Midbrain (tissue), 1 donor: ENCODE data around the gene KMT2E.
"Not testable (repeated sequence)": the region's sequence is repeated elsewhere in the genome, so short reads cannot be mapped to it uniquely, and the experiment has no call there.

Experiments used
- DNase-seq: peaks from one replicate; lab custom pipeline; 2025; lab: John Stamatoyannopoulos, UW

The KMT2E gene

DNA sequence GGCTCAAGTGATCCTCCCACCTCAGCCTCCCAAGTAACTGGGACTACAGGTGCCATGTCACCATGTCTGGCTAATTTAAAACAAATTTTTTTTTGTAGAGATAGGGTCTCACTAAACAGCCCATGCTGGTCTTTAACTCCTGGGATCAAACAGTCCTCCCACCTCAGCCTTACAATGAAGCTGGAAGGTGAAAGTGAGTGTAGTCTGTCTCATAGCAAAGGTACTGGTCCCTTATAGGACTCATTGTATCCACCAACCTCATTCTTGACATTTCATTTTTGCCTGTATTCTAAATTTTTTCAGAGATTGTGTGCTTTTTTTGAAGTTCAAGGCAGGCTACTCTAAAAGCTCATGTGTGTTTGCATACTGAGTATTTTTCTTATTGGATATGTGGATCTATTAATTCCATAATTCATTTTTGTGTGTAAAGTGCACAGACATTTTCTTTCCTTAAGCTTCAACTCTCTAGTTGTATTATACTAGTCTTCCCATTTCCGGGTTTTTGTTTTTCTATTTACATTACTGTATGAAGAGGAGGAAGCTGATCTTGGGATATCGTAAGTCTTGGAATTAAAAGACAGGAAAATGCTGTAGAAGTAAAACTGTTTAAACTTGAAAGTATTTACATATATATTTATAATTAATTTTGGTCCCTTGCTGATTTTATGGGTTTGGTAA lies 13.3 kb downstream of the KMT2E start:
- no peak for DNase-seq

DNA sequence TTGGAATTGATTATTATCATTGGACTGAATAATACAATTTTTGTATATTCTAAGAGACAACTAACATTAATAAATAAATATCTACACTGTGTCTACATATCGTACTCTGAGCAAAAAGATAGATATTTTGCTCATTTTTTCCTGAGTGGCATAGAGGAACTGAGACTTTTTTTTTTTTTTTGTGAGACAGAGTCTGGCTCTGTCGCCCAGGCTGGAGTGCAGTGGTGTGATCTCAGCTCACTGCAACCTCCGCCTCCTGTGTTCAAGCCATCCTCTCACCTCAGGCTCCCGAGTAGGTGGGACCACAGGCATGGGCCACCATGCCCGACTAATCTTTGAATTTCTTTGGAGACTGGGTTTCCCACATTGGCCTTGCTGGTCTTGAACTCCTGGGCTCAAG lies 14.0 kb downstream of the KMT2E start:
- DNase-seq: no peak

DNA sequence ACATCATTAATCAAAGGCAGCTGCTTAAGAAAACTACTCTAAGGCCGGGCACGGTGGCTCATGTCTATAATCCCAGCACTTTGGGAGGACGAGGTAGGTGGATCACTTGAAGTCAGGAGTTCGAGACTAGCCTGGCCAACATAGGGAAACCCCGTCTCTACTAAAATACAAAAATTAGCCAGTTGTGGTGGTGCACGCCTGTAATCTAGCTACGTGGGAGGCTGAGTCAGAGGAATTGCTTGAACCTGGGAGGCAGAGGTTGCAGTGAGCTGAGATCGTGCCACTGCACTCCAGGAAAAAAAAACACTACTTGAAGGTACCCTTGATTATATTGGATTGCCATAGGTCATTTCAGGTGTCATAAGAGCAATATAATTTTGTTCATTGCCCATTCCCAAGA lies 14.9 kb downstream of the KMT2E start:
- not testable (repeated sequence) for DNase-seq

DNA sequence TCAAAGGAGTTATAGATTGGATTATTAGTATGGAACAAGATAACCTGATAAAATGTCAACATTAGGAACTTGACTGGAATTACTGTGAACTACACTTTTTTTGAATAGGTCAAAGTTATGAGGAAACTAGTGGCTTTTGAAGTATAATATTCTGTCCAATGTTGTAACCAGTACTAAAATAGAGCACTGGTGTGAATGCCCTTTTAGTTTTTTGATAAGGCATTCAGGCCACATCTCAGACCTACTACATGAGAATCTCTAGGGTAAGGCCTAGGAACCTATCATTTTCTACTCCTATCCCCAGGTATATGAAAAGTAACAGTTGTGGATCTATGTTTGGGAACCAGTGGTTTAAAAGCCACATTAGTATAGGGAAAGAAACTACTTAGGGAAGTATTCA lies 16.4 kb downstream of the KMT2E start:
- DNase-seq: no peak

DNA sequence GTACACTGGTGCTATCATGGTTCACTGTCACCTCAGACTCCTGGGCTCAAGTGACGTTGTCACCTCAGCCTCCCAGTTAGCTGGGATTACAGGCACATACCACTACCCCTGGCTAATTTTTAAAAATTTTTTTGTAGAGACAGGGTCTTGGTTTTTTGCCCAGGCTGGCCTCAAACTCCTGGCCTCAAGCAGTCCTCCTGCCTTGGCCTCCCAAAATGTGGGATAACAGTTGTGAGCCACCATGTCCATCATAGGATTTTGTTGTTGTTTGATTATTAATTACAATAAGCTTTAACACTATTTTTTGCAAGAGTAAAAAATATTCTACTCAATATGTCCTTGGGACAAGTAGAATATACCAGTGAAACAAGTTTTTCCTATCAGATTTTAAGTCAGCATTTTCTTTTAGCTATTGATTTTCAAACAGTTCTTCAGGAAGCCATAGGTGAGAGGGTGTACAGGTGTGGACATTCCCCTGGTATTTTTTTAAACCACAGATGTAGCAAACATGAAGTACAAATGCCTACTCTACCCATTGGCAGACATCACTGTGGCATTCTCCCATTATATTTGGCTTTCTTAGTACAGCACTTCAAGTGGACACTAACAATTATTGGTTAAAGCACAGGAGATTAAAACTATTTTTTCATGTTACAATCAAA lies 18.7 kb downstream of the KMT2E start:
- DNase-seq: no peak

DNA sequence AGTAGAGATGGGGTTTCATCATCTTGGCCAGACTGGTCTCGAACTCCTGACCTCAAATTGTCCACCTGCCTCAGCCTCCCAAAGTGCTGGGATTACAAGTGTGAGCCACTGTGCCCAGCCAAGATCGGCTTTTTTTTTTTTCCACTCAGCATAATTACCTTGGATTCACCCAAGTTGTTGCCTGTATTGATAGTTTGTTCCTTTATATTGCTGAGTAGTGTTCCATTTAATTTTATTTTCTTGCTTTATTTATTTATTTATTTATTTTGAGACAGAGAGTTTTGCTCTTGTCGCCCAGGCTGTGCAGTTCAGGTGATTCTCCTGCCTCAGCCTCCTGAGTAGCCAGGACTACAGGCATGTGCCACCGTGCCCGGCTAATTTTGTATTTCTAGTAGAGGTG lies 21.3 kb downstream of the KMT2E start:
- DNase-seq: no peak

DNA sequence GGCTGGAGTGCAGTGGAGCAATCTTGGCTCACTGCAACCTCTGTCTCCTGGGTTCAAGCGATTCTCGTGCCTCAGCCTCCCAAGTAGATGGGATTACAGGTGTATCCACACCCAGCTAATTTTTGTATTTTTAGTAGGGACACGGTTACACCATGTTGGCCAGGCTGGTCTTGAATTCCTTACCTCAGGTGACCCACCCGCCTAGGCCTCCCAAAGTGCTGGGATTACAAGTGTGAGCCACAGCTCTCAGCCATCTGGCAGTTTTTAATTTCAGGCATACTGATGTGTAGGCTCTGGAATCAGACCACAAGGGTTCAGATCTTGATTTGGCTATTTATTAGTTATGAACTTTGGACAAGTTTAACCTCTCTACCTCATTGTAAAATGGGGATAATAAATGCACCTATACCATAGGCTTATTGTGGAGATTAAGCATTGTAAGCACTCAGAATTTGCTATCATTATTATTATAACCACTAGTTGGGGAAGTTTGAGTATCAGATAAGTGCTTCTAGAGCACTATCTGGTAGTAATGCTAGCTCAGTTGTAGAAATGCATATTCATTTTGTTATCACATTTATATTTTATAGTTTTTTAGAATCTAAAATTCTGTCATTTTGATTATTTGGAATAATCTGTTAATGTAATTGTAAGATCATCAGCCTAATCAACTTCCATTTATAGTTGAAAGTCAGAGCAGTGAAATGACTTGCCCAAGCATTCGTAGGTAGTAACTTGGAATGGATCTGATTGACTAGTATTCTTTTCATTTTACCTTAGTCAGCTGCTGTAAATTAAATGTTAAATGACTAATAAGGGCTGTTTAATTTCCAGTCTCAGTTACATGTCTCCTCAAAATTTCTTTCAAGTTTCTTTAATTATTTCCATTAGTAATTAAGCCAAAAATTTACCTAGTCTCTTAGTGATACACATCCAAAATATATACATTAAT lies 22.5 kb downstream of the KMT2E start:
- DNase-seq: no peak

DNA sequence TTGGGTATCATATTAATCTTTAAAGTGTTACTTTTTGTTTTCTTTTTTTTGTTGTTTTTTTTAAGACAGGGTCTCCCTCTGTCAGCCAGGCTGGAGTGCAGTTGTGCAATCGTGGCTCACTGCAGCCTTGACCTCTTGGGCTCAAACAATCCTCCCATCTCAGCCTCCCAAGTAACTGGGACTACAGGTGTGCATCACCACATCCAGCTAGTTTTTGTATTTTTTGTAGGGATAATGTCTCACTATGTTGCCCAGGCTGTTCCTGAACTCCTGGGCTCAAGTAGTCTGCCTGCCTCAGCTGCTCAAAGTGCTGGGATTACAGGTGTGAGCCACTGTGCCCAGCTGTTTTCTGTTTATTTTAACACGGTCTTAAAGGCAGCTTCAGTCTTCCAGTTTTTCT lies 23.3 kb downstream of the KMT2E start:
- no peak for DNase-seq

DNA sequence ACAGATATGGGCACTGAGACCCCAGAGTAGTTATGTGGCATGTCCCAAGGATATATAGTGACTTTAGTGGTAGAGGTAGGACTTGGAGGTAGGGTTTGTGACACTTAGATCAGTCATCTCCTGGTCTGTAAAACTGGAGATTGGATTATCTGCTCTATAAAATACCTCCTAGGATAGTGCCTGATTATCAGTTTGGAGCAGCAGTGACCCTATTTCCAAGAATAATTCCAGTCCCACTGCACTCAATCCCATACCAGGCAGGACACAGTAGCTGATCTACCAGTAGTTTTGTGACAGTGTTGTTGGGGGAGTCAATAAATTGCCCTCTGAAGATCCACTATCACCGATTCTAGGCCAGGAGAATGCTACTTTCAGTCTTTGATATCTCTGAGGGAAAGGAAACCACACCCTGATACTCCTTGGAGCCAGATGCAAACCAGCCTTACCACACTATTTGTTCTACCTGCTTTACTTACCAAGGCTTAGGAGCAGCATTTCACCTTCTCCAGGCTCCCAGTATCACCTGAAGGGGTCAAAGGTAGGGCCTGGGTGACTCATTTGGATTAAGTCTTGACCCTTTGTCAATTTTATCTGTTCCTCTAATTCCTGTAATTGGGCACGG lies 30.6 kb downstream of the KMT2E start:
- no peak for DNase-seq

DNA sequence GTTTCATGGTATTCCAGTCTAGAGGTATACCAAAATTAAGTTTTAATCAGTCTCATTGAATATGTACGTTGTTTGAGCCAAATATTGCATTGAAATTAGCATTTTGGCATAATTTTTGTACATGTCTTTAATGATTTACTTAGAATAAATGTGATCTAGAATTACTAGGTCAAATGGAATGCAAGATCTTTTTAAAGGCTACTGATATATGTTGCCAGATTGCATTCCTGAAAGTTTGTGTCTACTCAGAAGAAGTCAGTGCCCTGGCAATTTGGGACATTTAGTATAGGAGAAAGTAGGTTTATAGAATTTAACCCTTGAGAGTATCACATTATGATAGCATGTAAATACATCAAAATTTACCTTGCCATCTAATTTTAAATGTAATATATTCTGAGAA lies 32.4 kb downstream of the KMT2E start:
- no peak for DNase-seq

DNA sequence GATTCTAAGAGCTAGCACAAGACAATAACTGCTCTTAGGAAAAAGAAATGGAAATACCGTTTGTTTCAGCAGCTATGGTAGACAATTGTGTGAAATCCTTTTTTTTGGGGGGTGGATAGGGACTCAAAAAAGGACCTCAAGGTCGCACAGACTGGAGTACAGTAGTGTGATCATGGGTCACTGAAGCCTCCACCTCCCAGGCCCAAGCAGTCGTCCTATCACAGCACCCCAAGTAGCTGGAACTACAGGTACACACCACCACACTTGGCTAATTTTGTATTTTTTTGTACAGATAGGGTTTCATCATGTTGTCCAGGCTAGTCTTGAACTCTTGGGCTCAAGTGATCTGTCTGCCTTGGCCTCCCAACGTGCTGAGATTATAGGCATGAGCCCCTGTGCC lies 33.9 kb downstream of the KMT2E start:
- no peak for DNase-seq

DNA sequence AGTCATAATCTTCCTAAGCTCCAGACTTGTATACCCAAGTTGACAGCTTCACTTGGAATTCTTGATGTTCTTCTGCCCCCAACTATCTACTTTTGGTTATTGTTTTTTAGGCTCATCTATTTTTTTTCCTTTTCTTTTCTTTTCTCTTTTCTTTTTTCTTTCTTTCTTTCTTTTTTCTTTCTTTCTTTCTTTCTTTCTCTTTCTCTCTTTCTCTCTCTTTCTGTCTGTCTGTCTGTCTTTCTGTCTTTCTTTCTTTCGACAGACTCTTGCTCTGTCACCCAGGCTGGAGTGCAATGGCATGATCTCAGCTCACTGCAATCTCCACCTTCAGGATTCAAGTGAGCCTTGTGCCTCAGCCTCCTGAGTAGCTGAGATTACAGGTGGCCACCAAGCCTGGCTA lies 36.5 kb downstream of the KMT2E start:
- DNase-seq: no peak

DNA sequence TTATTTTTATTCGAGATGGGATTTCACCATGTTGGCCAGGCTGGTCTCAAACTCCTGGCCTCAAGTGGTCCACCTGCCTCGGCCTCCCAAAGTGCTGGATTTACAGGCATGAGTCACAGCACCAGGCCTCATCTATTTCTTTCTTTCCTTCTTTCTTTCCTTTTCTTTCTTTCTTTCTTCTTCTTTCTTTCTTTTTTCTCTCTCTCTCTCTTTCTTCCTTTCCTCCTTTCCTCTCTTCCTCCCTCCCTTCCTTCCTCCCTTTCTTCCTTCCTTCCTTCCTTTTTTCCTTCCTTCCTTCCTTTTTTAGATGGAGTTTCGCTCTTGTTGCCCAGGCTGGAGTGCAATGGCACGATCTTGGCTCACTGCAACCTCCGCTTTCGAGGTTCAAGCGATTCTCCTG lies 36.9 kb downstream of the KMT2E start:
- not testable (repeated sequence) for DNase-seq

DNA sequence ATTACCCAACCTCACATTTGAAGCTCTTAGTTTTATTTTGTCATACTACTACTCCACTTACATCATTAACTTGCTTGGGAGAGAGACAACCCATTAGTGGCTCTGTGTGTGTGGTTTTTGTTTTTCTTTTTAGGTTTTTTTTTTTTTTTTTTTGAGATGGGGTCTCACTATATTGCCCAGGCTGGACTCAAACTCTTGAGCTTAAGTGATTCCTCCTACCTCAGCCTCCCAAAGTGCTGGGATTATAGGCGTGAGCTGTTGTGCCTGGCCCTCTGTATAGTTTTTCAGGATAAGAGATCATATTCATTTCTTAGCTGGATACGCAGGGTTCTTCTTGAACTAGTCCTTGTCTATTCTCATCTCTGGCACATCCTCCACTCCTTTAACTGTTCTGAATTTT lies 41.1 kb downstream of the KMT2E start:
- DNase-seq: no peak

DNA sequence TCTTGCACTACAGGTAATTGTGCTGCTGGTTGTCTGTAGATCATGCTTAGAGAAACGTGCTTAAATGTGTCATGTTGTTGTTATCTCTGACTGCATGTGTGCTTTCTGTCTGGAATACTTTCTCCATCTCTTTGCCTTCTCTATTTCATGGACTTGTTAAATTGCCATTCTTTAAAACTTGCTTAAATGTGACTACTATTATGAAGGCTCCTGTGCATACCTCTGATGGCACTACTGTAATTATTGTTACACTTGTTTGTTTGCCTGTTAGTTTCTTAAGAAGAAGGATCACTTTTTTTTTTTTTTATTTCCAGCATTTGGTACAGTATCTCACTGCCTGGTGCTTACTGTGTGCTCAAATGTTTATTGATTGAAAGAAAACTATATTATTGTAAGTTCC lies 41.6 kb downstream of the KMT2E start:
- DNase-seq: no peak

DNA sequence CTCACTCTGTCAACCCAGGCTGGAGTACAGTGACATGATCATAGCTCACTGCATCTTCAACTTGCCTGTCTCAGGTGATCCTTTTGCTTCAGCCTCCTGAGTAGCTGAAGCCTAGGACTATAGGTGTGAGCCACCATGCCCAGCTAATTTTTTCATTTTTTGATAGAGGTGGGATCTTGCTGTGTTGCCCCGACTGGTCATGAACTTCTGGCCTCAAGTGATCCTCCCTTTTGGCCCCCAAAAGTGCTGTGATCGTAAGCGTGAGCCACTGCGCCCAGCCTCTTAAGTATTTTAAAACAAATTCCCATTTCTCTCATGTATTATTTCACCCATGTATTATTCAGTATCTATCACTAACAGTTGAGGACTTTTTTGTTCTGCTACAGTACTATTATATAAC lies 43.5 kb downstream of the KMT2E start:
- DNase-seq: no peak

DNA sequence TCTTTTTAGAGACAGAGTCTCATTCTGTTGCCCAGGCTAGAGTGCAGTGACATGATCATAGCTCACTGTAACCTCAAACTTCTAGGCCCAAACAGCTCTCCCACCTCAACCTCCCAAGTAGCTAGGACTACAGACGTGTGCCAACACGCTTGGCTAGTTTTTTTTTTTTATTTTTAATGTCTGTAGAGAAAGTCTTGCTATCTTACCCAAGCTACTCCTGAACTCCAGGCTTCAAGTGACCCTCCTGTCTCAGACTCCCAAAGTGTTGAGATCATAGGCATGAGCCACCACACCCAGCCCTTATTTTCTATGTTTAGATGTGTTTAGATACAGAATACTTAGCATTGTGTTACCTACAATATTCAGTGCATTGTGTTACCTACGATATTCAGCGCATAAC lies 46.4 kb downstream of the KMT2E start:
- no peak for DNase-seq

DNA sequence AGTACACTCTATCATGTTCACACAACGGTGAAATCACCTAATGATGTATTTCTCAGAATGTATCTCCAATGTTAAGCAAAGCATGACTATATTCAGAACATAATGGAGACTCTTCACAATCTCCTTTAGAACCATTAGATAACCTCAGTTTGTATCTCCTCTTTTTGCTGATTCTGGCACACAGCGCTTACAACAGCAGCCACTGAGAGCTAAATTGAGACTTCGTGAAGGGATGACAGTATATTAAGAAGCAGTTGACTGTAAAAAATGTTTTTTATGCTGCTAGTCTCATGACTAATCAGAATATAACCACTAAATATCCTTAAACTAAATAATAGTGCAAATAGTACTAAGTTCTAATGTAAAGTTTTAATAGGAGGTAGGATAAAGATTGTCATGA lies 46.9 kb downstream of the KMT2E start:
- DNase-seq: no peak

DNA sequence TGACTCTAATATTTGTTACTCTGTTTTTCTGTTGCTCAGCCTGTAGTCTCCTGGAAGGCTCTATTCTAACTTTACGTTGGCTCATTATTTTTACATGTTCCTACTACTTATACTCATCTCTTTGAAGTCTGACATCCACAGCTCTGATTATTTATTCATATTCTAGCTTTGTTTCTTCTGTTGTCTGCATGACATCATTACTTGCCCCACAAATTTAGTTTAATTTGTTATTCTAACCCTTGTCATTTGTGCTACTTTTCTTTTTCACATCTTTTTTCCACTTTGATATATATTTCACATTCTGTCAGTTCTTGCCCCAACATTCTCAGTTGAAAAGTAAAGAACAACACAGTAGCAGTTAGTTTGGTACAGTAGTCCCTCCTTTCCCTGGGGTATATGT lies 51.1 kb downstream of the KMT2E start:
- no peak for DNase-seq

DNA sequence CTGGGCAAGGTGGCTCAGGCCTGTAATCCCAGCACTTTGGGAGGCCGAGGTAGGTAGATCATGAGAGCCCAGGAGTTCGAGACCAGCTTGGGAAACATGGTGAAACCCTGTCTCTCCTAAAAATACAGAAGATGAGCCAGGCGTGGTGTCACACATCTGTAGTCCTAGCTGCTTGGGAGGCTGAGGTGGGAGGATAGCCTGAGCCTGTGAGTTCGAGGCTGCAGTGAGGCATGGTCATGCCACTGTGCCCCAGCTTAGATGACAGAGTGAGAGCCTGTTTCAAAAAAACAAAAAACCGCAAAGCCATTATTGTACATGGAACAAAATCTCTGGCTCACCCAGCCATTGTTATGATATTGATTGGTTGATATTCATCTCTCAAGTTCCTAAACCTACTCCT lies 53.7 kb downstream of the KMT2E start:
- DNase-seq: no peak

DNA sequence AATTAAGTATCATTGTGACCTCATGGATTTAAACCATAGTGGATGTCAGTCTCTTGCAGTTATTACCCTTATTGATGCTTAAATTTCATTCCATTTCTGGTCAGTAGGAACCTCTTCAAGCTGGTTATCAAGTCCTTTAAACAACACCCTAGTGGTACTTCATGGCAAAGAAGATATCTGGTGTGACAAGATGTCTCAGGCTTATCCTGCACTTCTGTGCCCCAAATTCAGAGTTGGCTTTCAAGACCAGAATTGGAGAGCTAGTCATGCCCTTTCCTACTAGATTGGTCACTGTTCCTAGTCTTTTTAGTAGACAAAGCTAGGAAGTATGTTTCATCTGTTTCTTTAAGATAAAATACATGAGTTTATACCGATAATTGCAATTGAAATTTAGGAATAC lies 54.9 kb downstream of the KMT2E start:
- no peak for DNase-seq

DNA sequence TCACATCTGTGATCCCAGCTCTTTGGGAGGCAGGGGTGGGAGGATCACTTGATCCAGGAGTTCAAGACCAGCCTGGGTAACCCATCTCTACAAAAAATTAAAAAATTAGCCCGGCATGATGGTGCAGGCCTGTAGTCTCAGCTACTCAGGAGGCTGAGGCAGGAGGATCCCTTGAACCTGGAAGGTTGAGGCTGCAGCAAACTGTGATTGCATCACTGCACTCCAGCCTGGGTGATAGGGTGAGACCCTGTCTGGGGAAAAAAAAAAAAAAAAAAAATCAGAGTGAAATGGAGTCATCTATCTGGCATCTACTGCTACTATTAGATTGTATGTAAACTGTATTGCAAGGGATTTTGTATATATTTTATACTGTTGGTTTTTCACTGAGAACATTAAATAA lies 59.1 kb downstream of the KMT2E start:
- no peak for DNase-seq

DNA sequence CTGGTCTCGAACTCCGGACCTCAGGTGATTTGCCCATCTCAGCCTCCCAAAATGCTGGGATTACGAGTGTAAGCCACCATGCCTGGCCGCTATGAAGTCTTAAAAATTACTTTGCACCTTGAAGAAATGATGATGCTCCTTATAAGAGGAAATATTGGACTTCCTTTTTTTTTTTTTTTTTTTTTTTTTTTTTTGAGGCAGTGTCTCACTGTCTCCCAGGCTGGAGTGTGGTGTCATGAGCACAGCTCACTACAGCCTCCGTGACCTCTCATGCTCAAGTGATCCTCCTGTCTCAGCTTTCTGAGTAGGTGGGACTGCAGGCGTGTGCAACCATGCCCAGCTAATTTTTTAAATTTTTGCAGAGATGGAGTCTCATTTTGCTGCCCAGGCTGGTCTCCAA lies 65.3 kb downstream of the KMT2E start:
- DNase-seq: no peak
